Thyroid gland (tissue), 4 donors: ENCODE data around the gene TGFB1I1. TPM values are rescaled to one million over a fixed set of nuclear protein-coding genes. Genes with fewer than 3 reads are reported as not detected.

Experiments
- DNase-seq, 2 donors: peaks; one replicate each; pipeline ENCODE4 v3.0.0-alpha.2; 2019
- H3K27ac ChIP-seq, 3 donors: fragments of 200-600 bp; sonication (generic); 1 replicate in 2 of 3; 2 replicates in 1 of 3; pipeline ENCODE4 v1.5.1; 2016 to 2019; ENCODE audit warnings: mild to moderate bottlenecking in 1 of 3, moderate library complexity in 1 of 3
- H3K27me3 ChIP-seq: fragments of 200-600 bp; sonication (generic); one replicate; pipeline ENCODE4 v1.5.1; 2019
- H3K36me3 ChIP-seq, 2 donors: fragments of 200-600 bp; sonication (generic); one replicate each; pipeline ENCODE4 v1.5.1; 2016 to 2019
- H3K4me1 ChIP-seq, 2 donors: fragments of 200-600 bp; sonication (generic); one replicate each; pipeline ENCODE4 v1.5.1; 2017 to 2019
- H3K4me3 ChIP-seq, 3 donors: fragments of 200-600 bp; sonication (generic); replicated peaks in 1 of 3; 1 replicate in 2 of 3; 2 replicates in 1 of 3; pipeline ENCODE4 v1.5.1; 2016; ENCODE audit warnings: mild to moderate bottlenecking in 1 of 3
- H3K9me3 ChIP-seq: fragments of 200-600 bp; sonication (generic); one replicate; pipeline ENCODE4 v1.5.1; 2017
- POLR2A ChIP-seq, 2 donors: fragments of 450-650 bp; IDR thresholded peaks; one replicate each; pipeline ENCODE4 v1.6.1; 2017; ENCODE audit warnings: antibody characterized with exemption in 2 of 2, mild to moderate bottlenecking in 2 of 2, moderate library complexity in 1 of 2
- WGBS, 2 donors: methylation state at CpG; one replicate each; pipeline ENCODE4 v1.1.5; 2017; 5-methylcytosine and 5-hydroxymethylcytosine counted together
- intact Hi-C: fragments of 100-400 bp; cut with DNase I; formaldehyde crosslinking; loops from one replicate; pipeline ENCODE4 v1.15.1; 2023
- total RNA-seq, 4 donors: library from RNA; depleted of rRNA; stranded (reverse); fragments of >200 nt; gene quantifications; one replicate each; pipeline ENCODE4 v1.2.3, GENCODE V29; 2016
- TF ChIP-seq, protein P1 (sequence below), 6 experiments: fragments of 200-600 bp in 3 of 6; fragments of 450-650 bp in 3 of 6; sonication (generic) in 3 of 6; IDR thresholded peaks; one replicate each; pipeline ENCODE4 v1.5.1; 2016 to 2019; ENCODE audit warnings: antibody characterized with exemption in 6 of 6, mild to moderate bottlenecking in 2 of 6, inconsistent platforms in 1 of 6, moderate library complexity in 1 of 6

TGFB1I1 gene
- total RNA-seq, 4 donors from 2014 or later: 11.0 to 23.5 (median 20.0) TPM

DNA sequence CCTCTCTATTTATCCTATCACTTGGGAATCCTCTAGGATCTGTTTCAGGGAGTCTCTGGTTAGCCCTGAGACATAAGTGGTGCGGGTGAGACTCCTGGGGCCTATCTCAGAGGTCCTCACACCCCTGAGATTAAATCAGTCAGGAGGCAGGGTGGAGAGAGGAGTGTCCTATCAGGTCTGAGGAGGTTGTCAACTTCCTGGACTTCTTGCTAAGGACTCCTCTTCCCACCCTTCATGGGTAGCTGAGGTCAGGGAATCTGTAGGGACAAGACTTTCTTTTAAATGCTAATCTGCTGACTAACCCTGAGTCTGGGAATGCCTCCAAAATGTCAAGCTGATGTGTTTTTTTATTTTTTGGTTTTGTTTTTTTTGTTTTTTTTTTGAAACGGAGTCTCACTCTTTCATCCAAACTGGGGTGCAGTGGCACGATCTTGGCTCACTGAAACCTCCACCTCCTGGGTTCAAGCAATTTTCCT lies 19.3 kb upstream of the TGFB1I1 start:
- H3K9me3 ChIP-seq: no peaks in the 10 kb centered on the region
- H3K4me3 ChIP-seq: no peak overlapping the region
- intact Hi-C loops: no loop called here
- no peaks in the 10 kb centered on the region for H3K36me3 ChIP-seq
- peak overlapping the region; percentile 37 to 69 (median 58) for H3K27ac ChIP-seq
- no peak for TF ChIP-seq POLR2A (IDR thresholded peaks at IDR 0.05)
- TF ChIP-seq, protein P1, sequence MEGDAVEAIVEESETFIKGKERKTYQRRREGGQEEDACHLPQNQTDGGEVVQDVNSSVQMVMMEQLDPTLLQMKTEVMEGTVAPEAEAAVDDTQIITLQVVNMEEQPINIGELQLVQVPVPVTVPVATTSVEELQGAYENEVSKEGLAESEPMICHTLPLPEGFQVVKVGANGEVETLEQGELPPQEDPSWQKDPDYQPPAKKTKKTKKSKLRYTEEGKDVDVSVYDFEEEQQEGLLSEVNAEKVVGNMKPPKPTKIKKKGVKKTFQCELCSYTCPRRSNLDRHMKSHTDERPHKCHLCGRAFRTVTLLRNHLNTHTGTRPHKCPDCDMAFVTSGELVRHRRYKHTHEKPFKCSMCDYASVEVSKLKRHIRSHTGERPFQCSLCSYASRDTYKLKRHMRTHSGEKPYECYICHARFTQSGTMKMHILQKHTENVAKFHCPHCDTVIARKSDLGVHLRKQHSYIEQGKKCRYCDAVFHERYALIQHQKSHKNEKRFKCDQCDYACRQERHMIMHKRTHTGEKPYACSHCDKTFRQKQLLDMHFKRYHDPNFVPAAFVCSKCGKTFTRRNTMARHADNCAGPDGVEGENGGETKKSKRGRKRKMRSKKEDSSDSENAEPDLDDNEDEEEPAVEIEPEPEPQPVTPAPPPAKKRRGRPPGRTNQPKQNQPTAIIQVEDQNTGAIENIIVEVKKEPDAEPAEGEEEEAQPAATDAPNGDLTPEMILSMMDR (IDR thresholded peaks at IDR 0.05): no peak
- WGBS, 2 donors: 45 to 46% methylated on average over 3 of the region's 3 CpGs
- peak in 1 of 2 donors; percentile 32 for DNase-seq
- H3K4me1 ChIP-seq: peaks cover 45 to 57% of the 10 kb centered on the region in 2 donors
- no peaks in the 10 kb centered on the region for H3K27me3 ChIP-seq

DNA sequence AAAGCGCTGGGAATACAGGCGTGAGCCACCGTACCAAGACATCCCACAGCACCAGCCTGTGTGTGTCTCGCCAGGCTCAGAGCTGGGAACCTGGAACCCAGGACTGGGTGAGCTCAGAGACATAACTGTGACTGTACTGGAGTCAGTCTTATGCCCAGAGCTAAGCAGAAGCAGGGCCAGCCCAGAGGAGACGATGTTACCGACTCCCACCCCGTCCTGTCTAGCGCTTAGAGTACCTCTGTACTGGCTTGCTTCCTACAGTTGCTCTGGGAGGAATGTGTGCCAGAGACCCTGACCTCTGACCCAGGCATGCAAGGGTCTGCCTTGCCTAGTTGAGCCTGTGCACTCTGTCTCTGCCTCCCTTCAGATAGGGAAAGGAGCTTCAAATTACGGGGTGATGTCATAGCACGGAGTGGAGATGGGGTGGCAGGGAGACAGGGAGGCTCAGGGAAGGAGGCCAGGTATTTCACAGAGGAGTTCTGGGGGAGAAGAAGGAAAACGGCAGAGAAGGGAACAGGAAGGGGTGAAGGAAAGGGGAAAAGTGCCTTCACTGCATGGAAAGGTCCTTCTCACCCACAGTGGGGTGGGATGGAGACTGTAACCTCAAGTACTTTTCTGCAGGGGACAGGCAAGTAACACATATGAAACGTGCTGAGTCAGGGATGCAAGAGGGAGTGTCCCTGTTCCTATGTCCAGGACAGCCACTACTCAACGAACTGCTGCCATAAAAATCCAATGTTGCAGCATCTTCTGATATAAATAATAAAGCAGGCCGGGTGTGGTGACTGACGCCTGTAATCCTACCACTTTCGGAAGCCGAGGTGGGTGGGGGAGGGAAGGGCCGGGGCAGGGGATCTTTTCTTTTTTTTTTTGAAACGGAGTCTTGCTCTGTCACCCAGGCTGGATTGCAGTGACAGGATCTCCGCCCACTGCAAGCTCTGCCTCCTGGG lies 18.4 kb upstream of the TGFB1I1 start:
- Histone ChIP-seq H3K4me3 (no peak overlapping the region), H3K9me3 (no peaks in the 10 kb centered on the region), H3K27me3 (no peaks in the 10 kb centered on the region), H3K4me1 (peaks cover 49 to 60% of the 10 kb centered on the region in 2 donors), H3K27ac (peak overlapping the region; percentile 6 to 69 (median 58)), H3K36me3 (no peaks in the 10 kb centered on the region)
- peak; percentile 54 to 59 for DNase-seq
- 47 to 57% methylated on average over 16 to 20 of the region's 20 CpGs for WGBS, 2 donors
- intact Hi-C loops: no loop called here
- TF ChIP-seq, protein P1 (IDR thresholded peaks at IDR 0.05): no peak
- TF ChIP-seq POLR2A (IDR thresholded peaks at IDR 0.05): no peak

GRCh38 chr16:31455601-31456314 lies 16.2 kb upstream of the TGFB1I1 start:
- TF ChIP-seq, protein P1 (IDR thresholded peaks at IDR 0.05): no peak
- no peak for TF ChIP-seq POLR2A (IDR thresholded peaks at IDR 0.05)
- Histone ChIP-seq H3K27ac (no peak overlapping the region), H3K4me3 (no peak overlapping the region), H3K9me3 (no peaks in the 10 kb centered on the region), H3K36me3 (no peaks in the 10 kb centered on the region), H3K4me1 (peaks cover 55 to 69% of the 10 kb centered on the region in 2 donors), H3K27me3 (no peaks in the 10 kb centered on the region)
- intact Hi-C loops: no loop called here
- DNase-seq: no peak
- 82 to 86% methylated on average over 15 to 17 of the region's 17 CpGs for WGBS, 2 donors

DNA sequence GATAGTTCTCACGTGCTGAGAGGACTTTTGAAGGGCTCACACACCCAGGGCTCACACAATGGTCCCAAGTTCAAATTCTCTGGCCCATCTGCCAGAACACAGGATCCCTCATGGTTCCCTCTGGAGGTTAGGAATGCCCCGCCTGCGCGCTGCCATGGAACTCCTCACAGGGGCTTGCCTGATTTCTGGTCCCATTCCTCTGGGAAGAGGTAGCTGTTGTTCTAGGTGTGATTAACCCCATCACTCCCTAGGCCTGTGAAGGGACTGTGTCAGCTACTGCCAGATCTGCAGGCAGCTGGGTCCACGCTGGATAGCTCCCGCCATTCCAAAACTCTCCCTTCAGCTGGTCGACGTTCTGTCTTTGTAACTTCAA lies 15.0 kb upstream of the TGFB1I1 start:
- Histone ChIP-seq H3K36me3 (peaks cover 0 to 3% of the 10 kb centered on the region in 2 donors), H3K9me3 (no peaks in the 10 kb centered on the region), H3K27me3 (no peaks in the 10 kb centered on the region), H3K27ac (no peak overlapping the region), H3K4me1 (peaks cover 49 to 64% of the 10 kb centered on the region in 2 donors), H3K4me3 (no peak overlapping the region)
- intact Hi-C loops: no loop called here
- TF ChIP-seq POLR2A (IDR thresholded peaks at IDR 0.05): no peak
- TF ChIP-seq, protein P1 (IDR thresholded peaks at IDR 0.05): no peak
- no peak for DNase-seq
- WGBS, 2 donors: 75 to 80% methylated on average over 6 to 8 of the region's 8 CpGs
